Sciatic nerve (tissue), 2 donors: ENCODE data around the gene MAD1L1. TPM values are rescaled to one million over a fixed set of nuclear protein-coding genes. Genes with fewer than 3 reads are reported as not detected.

ENCODE experiments used
- ATAC-seq: fragments of 200-7000 bp; cut with Tn5 transposase; one replicate; pipeline ENCODE4 v1.9.1; 2020; ENCODE audit warnings: mild to moderate bottlenecking, moderate library complexity
- DNase-seq: peaks from one replicate; pipeline ENCODE4 v3.0.0-alpha.2; 2020; ENCODE audit warnings: low spot score
- intact Hi-C: fragments of 100-400 bp; cut with DNase I; formaldehyde crosslinking; loops from one replicate; pipeline ENCODE4 v1.14.2; 2022
- total RNA-seq: library from RNA; stranded (reverse); fragmentation: NEBNext Ultra II Directional; extraction: Animal tissue kit (Norgen Biotek cat#: 25700); gene quantifications from one replicate; pipeline ENCODE4 v1.2.1, GENCODE V29; 2021
- donor health status: DM: no; HTN: no; CAD: no.
- donor health status: DM: no; HTN: no; CAD: no.

The MAD1L1 gene
- total RNA-seq, 1 donor from 2014 or later, result 42.1 TPM

GRCh38 chr7:2104107-2104710 is 128.5 kb downstream of the MAD1L1 start:
- DNase-seq, result peak; percentile 94
- intact Hi-C loops, result loop anchor here (5.0 kb wide), 1 partner anchor 1327 kb away; no protein-coding TSS in a partner anchor
- ATAC-seq, result peak; percentile 93

GRCh38 chr7:2103071-2103898 is 129.5 kb downstream of the MAD1L1 start:
- intact Hi-C loops, result loop anchor here (5.0 kb wide), 1 partner anchor 1326 kb away; no protein-coding TSS in a partner anchor
- DNase-seq (no peak), ATAC-seq (no peak)

- intact Hi-C loops, result loop anchor here (5.0 kb wide), 1 partner anchor 1325 kb away; no protein-coding TSS in a partner anchor
- ATAC-seq (no peak), DNase-seq (no peak)
These were observed 130.4 kb downstream of the MAD1L1 start for GRCh38 chr7:2102375-2102723.

- ATAC-seq, result no peak
- intact Hi-C loops, result loop anchor here (5.0 kb wide), 1 partner anchor 1325 kb away; no protein-coding TSS in a partner anchor
- no peak for DNase-seq
These were observed 130.9 kb downstream of the MAD1L1 start for GRCh38 chr7:2101630-2102374.

- ATAC-seq, result no peak
- intact Hi-C loops, result loop anchor here (5.0 kb wide), 1 partner anchor 1323 kb away; no protein-coding TSS in a partner anchor
- no peak for DNase-seq
These were observed 132.2 kb downstream of the MAD1L1 start for GRCh38 chr7:2100278-2101208.

GRCh38 chr7:2099048-2099957 is 133.4 kb downstream of the MAD1L1 start:
- ATAC-seq (no peak), DNase-seq (no peak)
- intact Hi-C loops, result no loop called here

- ATAC-seq, result no peak
- DNase-seq, result no peak
- intact Hi-C loops, result no loop called here
These were observed 134.2 kb downstream of the MAD1L1 start for GRCh38 chr7:2098496-2098895.

GRCh38 chr7:2098056-2098455 is 134.7 kb downstream of the MAD1L1 start:
- intact Hi-C loops, result no loop called here
- ATAC-seq (no peak), DNase-seq (no peak)

GRCh38 chr7:2097492-2097891 is 135.3 kb downstream of the MAD1L1 start:
- no peak for DNase-seq
- ATAC-seq, result no peak
- intact Hi-C loops, result no loop called here

- no peak for ATAC-seq
- intact Hi-C loops, result no loop called here
- DNase-seq, result no peak
These were observed 135.9 kb downstream of the MAD1L1 start for GRCh38 chr7:2096692-2097387.

GRCh38 chr7:2095436-2095835 is 137.3 kb downstream of the MAD1L1 start:
- no peak for DNase-seq
- intact Hi-C loops, result no loop called here
- no peak for ATAC-seq

GRCh38 chr7:2094454-2095045 is 138.2 kb downstream of the MAD1L1 start:
- ATAC-seq, result no peak
- intact Hi-C loops, result no loop called here
- DNase-seq, result no peak

GRCh38 chr7:2093843-2094220 is 138.9 kb downstream of the MAD1L1 start:
- DNase-seq (no peak), ATAC-seq (no peak)
- intact Hi-C loops, result no loop called here

- intact Hi-C loops, result no loop called here
- DNase-seq (no peak), ATAC-seq (no peak)
These were observed 139.4 kb downstream of the MAD1L1 start for GRCh38 chr7:2093215-2093842.

- intact Hi-C loops, result no loop called here
These were observed 140.5 kb downstream of the MAD1L1 start for GRCh38 chr7:2092279-2092678.

More at GRCh38 chr7:2092279-2092678, 140.5 kb downstream of the MAD1L1 start:
- no peak for ATAC-seq
- no peak for DNase-seq
